Measurements from ENCODE around the gene TMC4. TPM values are rescaled to one million over a fixed set of nuclear protein-coding genes. Genes with fewer than 3 reads are reported as not detected.

TMC4 gene
- total RNA-seq, 4 donors from 2014 or later = 38.0 to 281 (median 232) TPM

DNA sequence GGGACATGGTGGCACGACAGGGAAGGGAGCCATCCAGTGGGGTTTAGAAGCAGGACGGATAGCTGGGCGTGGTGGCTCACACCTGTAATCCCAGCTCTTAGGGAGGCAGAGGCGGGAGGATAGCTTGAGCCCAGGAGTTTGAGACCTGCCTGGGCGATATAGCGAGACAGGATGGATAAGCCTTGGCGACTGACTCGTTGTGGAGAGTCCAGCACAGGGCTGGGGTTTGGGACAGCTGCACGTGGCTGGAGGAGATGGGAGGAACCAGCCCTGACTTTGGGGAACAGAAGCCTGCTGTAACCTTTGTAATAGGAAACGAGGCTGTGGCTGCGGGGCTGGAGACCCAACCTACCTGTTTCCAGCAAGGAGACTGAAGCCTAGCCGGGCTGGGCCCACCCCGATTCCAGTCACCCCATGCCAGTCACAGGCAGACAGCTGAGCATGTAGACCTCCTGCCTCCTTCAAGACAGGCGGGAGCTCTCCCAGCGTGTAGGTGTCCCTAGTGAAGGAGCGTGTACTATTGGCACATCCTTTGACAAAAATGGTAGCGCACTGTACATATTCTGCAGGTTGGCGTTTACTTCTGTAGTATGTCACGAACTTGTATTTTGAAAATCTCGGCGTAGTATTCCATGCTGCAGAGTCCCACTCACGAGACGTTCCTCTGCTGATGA, 21.5 kb downstream of the TMC4 start:
- Histone ChIP-seq H3K27me3 (no peaks in the 10 kb centered on the region), H3K4me3 (no peak overlapping the region), H3K4me1 (no peaks in the 10 kb centered on the region), H3K36me3 (peaks cover 0 to 100% (median 0%) of the 10 kb centered on the region in 3 donors), H3K9me3 (no peaks in the 10 kb centered on the region), H3K27ac (no peak overlapping the region)
- no peak for DNase-seq
- TF ChIP-seq POLR2A (IDR thresholded peaks at IDR 0.05) (no peak), CTCF (IDR thresholded peaks at IDR 0.05) (no peak)

DNA sequence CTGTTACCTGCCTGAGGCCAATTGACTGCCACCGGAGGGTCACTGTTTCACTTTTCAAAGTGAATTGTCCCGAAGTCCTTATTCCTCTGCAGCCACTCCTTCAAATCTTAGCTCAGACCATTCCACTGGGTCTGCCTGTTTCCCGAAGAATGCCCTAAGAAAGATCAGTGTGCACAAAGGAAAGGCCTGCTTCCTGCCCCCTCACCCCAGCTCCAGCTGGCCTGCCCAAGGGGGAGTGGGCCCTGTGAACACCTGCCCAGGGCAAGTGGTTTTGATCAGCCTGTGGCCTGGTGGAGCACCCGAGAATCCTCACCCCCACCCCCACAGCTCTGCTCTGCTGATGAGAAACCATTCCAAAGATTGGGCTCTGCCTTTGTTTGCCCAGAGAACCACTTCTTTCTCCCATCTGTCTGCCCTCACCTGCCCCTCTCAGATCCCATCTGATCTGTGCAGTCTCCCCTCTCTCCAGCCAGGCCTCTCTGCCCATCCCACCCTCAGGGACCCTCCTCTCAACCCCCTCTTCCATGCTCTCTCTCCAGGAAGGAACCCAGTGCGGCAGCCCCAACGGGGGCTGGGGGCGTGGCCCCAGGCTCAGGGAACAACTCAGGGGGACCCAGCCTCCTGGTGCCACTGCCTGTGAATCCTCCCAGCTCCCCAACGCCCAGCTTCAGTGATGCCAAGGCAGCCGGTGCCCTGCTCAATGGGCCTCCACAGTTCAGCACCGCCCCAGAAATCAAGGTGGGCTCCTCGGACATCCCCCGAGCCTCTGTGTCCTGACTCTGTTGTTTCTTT, 23.7 kb downstream of the TMC4 start:
- TF ChIP-seq CTCF (IDR thresholded peaks at IDR 0.05) (no peak), POLR2A (IDR thresholded peaks at IDR 0.05) (no peak)
- Histone ChIP-seq H3K4me1 (no peaks in the 10 kb centered on the region), H3K36me3 (peaks cover 0 to 100% (median 0%) of the 10 kb centered on the region in 3 donors), H3K9me3 (no peaks in the 10 kb centered on the region), H3K27me3 (no peaks in the 10 kb centered on the region), H3K4me3 (no peak overlapping the region), H3K27ac (no peak overlapping the region)
- DNase-seq = no peak

DNA sequence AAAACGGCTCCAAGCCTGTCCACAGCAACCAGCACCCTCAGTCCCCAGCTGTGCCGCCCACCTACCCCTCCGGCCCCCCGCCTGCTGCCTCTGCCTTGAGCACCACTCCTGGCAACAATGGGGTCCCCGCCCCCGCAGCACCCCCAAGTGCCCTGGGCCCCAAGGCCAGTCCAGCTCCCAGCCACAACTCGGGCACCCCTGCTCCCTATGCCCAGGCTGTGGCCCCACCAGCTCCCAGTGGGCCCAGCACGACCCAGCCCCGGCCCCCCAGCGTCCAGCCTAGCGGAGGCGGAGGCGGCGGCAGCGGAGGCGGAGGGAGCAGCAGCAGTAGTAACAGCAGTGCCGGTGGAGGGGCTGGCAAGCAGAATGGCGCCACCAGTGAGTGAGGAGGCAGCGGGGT, 24.8 kb downstream of the TMC4 start:
- no peaks in the 10 kb centered on the region for H3K27me3 ChIP-seq
- H3K27ac ChIP-seq = no peak overlapping the region
- peaks cover 0 to 100% (median 0%) of the 10 kb centered on the region in 3 donors for H3K36me3 ChIP-seq
- no peak for DNase-seq
- TF ChIP-seq CTCF (IDR thresholded peaks at IDR 0.05) = no peak
- no peak for TF ChIP-seq POLR2A (IDR thresholded peaks at IDR 0.05)
- H3K4me1 ChIP-seq = no peaks in the 10 kb centered on the region
- no peak overlapping the region for H3K4me3 ChIP-seq
- H3K9me3 ChIP-seq = no peaks in the 10 kb centered on the region

DNA sequence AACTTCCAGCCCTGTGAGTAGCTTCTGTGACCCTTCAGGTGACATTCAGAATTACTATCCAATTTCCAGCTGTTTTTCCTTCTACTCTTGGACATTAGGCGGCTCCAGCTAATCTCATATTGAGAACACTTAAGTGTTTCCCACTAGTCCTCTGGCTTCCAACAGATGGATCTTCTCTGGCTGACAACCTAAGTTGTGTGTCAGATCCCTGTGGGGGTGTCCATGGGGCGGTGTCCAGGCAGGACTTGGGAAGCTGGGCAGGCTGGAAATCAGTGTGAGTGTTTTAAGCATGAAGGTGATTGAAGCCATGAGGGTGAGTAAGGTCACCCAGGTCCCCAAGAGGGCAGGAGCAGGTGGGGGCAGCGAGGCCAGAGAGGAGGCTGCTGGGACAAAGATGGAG, 25.3 kb downstream of the TMC4 start:
- no peak for DNase-seq
- TF ChIP-seq POLR2A (IDR thresholded peaks at IDR 0.05) (no peak), CTCF (IDR thresholded peaks at IDR 0.05) (no peak)
- Histone ChIP-seq H3K4me1 (no peaks in the 10 kb centered on the region), H3K27me3 (no peaks in the 10 kb centered on the region), H3K4me3 (no peak overlapping the region), H3K36me3 (peaks cover 0 to 100% (median 0%) of the 10 kb centered on the region in 3 donors), H3K27ac (no peak overlapping the region), H3K9me3 (no peaks in the 10 kb centered on the region)

- H3K4me1 ChIP-seq = peaks cover 0 to 9% (median 0%) of the 10 kb centered on the region in 4 donors
- no peak for DNase-seq
- H3K27ac ChIP-seq = no peak overlapping the region
- no peak overlapping the region for H3K4me3 ChIP-seq
- no peaks in the 10 kb centered on the region for H3K9me3 ChIP-seq
- TF ChIP-seq CTCF (IDR thresholded peaks at IDR 0.05) = no peak
- no peak for TF ChIP-seq POLR2A (IDR thresholded peaks at IDR 0.05)
- peaks cover 0 to 94% (median 0%) of the 10 kb centered on the region in 3 donors for H3K36me3 ChIP-seq
- no peaks in the 10 kb centered on the region for H3K27me3 ChIP-seq
Measured at GRCh38 chr19:54145541-54146158, 27.3 kb downstream of the TMC4 start.

All from Peyer's patch (tissue), 4 donors.